Activated CD4-positive, alpha-beta T cell treated with anti-CD3 and anti-CD28 coated beads, Interleukin-2, amount 50 U/mL, for 48 hours (primary cell): Measurements from ENCODE around the gene NOTUM.
A peak's percentile ranks its signal among the peaks of the same experiment; 100 is the strongest.

Experiments used
- DNase-seq, 2 experiments: peaks; one replicate each; pipeline ENCODE4 v3.0.0-alpha.2; 2020

Gene NOTUM

GRCh38 chr17:81934850-81935708 is 25.9 kb downstream of the NOTUM start:
- DNase-seq, result no peak

- no peak for DNase-seq
Observed at GRCh38 chr17:81934098-81934757, 26.8 kb downstream of the NOTUM start.

GRCh38 chr17:81933178-81933699 is 27.7 kb downstream of the NOTUM start:
- no peak for DNase-seq

- no peak for DNase-seq
Observed at GRCh38 chr17:81932333-81932983, 28.5 kb downstream of the NOTUM start.

- no peak for DNase-seq
Observed at GRCh38 chr17:81931557-81932332, 29.2 kb downstream of the NOTUM start.

GRCh38 chr17:81931189-81931556 is 29.8 kb downstream of the NOTUM start:
- DNase-seq, result no peak

GRCh38 chr17:81930142-81931125 is 30.6 kb downstream of the NOTUM start:
- DNase-seq, result no peak

GRCh38 chr17:81929253-81930141 is 31.5 kb downstream of the NOTUM start:
- DNase-seq, result no peak

- DNase-seq, result no peak
Observed at GRCh38 chr17:81928544-81929252, 32.3 kb downstream of the NOTUM start.

- DNase-seq, result peak; percentile 88 to 89
Observed at GRCh38 chr17:81927653-81928543, 33.1 kb downstream of the NOTUM start, which contains the start of gene MAFG. Gene MAFG (minus strand): TSS chr17:81927735. CDS start chr17:81923185, 4,550 bp downstream.

GRCh38 chr17:81927152-81927652 is 33.8 kb downstream of the NOTUM start:
- no peak for DNase-seq

GRCh38 chr17:81926451-81927151 is 34.4 kb downstream of the NOTUM start:
- DNase-seq, result peak; percentile 69 to 75

- no peak for DNase-seq
Observed at GRCh38 chr17:81925860-81926450, 35.0 kb downstream of the NOTUM start.

- DNase-seq, result no peak
Observed at GRCh38 chr17:81924557-81925532, 36.1 kb downstream of the NOTUM start.

GRCh38 chr17:81923302-81924260 is 37.4 kb downstream of the NOTUM start:
- DNase-seq, result no peak
